HG02623 (cell line): Measurements from ENCODE around the gene ARHGAP26.
"Not testable (repeated sequence)": the region's sequence is repeated elsewhere in the genome, so short reads cannot be mapped to it uniquely, and the experiment has no call there.

Experiments used
- ATAC-seq: cut with Tn5 transposase; IDR thresholded peaks from one replicate; pipeline ENCODE4 v1.9.1; 2021; ENCODE audit warnings: moderate library complexity; ENCODE audit not compliant: unreplicated experiment

ARHGAP26 gene

DNA sequence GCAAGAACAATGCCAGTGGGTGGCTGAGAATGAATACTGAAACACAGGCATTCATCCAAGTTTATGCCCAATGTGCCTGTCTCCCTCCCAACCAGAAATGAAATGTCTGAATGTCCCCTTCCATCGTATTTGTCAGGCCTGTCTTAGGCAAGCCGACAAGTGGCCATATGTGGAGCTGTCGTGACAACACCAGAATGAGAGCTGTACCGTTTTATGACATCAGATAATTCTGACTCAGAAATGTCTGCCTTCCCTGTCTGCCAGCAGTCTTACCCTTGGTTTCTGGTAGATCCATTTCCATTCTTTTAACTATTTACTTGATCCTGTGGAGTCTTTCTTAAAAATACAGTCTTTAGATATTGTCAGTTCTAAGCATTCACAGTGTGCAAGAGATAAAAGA is 421.5 kb downstream of the ARHGAP26 start:
- no peak for ATAC-seq

DNA sequence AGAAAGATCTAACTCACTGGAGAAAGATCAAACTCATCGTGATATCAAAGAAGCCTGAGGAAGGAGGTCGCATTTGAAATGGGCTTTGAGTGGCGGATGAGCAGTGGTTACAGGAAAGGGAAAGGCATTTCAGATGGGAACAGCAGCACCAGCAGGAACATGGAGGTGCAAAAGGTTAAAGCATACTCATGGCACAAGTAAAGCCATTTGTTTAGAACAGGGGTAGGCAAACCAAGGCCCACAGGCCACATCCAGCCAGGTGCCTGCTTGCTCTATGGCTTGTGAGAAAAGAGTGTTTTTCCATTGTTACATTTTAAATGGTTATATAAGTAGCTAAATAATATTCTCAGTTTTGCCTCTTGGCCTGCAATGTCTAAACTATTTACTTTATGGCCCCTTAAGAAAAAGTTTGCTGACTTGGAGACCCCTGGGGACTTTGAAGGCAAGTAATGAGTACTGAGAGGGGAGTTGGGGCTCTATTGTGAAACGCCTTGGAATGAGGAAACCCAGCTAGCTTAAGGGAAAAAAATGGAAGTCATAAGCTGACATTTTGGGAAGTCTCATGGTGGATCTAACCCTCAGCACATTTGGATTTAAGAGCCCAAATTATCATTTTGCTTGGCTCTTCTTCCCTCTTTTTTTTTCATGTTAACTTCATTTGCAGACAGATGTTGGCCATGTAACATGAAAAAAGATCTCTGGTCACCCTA is 422.2 kb downstream of the ARHGAP26 start:
- ATAC-seq: no peak

GRCh38 chr5:143194206-143194605 is 424.0 kb downstream of the ARHGAP26 start:
- no peak for ATAC-seq

GRCh38 chr5:143194713-143195112 is 424.5 kb downstream of the ARHGAP26 start:
- ATAC-seq: no peak

- no peak for ATAC-seq
These were observed 425.3 kb downstream of the ARHGAP26 start for GRCh38 chr5:143195491-143195890.

GRCh38 chr5:143196601-143197259 is 426.6 kb downstream of the ARHGAP26 start:
- no peak for ATAC-seq

GRCh38 chr5:143197260-143197656 is 427.1 kb downstream of the ARHGAP26 start:
- no peak for ATAC-seq

DNA sequence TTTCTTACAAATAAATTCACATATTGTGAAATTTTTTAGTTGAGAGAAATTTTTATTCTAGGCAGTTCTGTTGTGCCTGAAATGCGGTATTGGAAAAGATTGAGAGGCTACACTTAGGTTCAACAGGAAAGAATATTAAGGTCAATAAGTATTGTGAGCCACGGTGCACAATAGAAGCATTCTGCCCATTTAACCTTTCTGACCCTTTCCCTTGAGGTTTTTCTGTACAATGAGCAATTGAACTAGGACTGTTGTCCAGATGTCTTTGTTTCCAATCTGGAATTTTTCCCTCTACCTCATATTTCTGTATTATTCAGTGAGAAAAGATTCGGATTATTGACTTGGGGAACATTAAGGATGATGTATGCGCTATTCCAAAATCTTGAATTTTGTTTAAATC is 428.2 kb downstream of the ARHGAP26 start:
- no peak for ATAC-seq

- ATAC-seq: no peak
These were observed 429.0 kb downstream of the ARHGAP26 start for GRCh38 chr5:143199161-143199560.

- ATAC-seq: no peak
These were observed 429.7 kb downstream of the ARHGAP26 start for GRCh38 chr5:143199843-143200242.

- no peak for ATAC-seq
These were observed 430.7 kb downstream of the ARHGAP26 start for GRCh38 chr5:143200781-143201398.

DNA sequence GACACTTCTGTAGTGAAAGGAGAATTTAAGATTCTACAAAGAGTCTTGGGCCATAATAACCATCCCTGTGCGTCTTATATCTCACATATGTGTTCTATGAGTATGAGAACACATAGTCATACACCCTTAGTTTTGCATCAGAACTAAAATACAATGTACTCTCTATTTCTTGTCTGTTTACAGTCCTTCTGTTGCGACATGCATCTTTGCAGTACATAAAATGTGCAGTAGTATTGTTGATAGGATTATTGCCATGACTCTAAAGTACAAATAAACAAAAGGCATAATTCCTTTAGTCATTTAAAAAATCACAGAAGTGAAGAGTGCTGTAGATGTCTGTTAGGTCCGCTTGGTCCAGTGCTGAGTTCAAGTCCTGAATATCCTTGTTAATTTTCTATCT is 431.4 kb downstream of the ARHGAP26 start:
- ATAC-seq: no peak

GRCh38 chr5:143203301-143203956 is 433.3 kb downstream of the ARHGAP26 start:
- ATAC-seq: not testable (repeated sequence)

- no peak for ATAC-seq
These were observed 434.5 kb downstream of the ARHGAP26 start for GRCh38 chr5:143204474-143205246.

- no peak for ATAC-seq
These were observed 435.2 kb downstream of the ARHGAP26 start for GRCh38 chr5:143205386-143205785.

GRCh38 chr5:143205883-143206195 is 435.7 kb downstream of the ARHGAP26 start:
- peak; percentile 16 for ATAC-seq

DNA sequence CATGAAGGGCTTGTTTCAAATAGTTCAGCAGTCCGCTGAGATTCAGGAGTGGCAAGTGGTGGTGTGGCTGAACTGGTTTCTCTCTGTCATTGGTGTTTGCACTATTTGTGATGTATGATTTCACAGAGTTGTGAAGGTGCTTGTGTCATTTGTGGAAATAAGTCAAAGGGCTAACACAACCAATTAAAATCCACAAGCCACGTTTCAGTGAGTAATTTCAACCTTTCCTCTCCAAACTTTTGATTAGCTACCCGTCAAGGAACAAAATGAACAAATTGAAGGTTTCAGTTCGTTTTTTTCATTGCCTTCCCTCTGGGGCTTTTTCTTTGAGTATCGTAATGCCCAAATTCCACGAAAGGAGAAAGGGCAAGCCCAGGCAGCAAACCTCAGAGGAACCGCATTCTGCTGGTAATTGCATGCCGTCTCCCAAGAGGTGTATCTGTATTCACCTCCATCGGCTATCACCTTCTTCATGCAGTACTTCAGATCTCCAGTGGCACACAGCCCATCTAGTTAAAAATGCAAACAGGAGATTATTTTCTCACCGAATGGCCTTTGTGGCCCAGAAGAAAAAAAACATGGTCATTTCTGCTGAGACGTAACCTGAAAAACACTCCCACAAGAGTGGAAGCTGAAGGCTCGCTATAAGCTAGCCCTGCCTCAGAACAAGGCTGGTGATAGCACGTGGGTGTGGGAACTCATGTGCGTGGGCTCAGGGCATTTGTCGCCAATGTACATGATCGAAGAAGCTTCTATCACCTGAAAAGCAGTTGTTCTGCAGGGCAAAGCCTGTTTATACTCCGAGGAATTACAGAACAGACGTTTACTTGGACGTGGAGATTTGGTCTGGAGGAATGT is 436.2 kb downstream of the ARHGAP26 start:
- ATAC-seq: peak; percentile 31

GRCh38 chr5:143207058-143207457 is 436.9 kb downstream of the ARHGAP26 start:
- no peak for ATAC-seq

DNA sequence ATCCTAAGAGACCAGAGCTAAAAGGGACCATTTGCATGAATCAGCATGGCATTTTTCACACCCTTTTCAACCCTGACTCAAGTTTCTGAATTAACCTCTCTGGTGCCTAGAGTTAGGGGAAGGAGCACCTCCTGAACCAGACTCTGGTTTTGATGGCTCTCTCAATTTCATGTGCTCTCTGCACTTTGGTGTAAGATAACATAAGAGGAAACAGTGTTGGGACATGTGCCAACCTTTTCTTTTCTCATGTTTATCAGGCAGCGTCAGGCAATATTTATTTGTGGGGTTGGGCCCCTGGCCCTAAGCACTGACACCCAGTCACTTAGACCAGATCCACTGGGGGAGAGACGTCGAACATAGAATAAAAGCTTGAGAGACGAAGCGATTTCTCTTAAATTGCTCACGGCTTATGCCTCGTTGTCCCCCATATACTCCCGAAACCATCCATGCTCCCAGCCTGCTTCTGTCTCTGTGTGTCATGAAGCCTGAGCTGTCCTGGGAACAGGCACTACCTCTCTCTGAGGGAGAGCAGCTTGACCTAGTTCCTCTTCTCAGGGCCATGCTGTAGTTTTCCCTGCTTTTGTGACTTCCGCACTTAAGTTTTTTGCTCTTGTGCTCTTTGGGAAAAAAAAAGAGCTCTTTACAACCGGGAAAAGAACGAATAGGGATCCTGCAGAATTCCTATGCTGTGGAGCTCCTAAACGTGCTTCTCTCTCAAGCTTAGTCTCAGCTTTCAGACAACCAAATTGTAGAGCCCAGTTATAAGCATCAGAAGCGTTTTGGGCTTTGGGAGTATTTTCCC is 437.6 kb downstream of the ARHGAP26 start:
- no peak for ATAC-seq

GRCh38 chr5:143208365-143208641 is 438.1 kb downstream of the ARHGAP26 start:
- ATAC-seq: no peak
